HG03457 (cell line): ENCODE measurements around the gene MIEF2.
A peak's percentile ranks its signal among the peaks of the same experiment; 100 is the strongest.
"Not testable (repeated sequence)": the region's sequence is repeated elsewhere in the genome, so short reads cannot be mapped to it uniquely, and the experiment has no call there.

Experiments
- ATAC-seq: cut with Tn5 transposase; IDR thresholded peaks from one replicate; pipeline ENCODE4 v1.9.1; 2021; ENCODE audit warnings: moderate number of reproducible peaks; ENCODE audit not compliant: unreplicated experiment

Gene MIEF2

DNA sequence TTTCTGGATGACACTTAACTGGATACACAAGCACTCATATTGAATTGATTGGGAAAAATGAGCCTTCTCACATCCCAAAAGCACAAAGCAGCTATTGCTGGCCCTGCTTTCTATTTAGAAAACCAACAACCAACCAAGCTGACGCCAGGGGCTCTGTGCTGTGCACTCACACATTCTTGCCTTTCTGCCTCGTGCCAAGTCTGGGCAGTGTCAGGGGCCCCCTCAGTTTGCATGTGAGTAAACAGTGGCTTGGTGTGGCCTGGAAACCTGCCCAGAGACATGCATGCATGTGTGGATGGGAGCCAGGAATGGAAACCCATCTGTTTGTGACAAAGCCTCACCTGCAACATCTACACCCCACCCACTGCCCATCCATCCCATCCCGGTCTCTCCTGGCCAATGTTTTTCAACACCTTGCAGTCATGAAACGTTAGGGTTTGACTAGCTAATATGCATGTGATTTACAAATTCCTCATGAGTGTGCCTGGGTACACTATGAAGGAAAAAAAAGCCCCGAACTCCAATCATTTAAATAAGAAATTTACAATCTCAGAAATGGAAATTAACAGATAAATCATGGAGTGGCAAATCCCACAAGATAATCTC is 20.4 kb downstream of the MIEF2 start:
- ATAC-seq, result no peak

- ATAC-seq, result no peak
Observed at GRCh38 chr17:18281788-18282187, 21.3 kb downstream of the MIEF2 start.

DNA sequence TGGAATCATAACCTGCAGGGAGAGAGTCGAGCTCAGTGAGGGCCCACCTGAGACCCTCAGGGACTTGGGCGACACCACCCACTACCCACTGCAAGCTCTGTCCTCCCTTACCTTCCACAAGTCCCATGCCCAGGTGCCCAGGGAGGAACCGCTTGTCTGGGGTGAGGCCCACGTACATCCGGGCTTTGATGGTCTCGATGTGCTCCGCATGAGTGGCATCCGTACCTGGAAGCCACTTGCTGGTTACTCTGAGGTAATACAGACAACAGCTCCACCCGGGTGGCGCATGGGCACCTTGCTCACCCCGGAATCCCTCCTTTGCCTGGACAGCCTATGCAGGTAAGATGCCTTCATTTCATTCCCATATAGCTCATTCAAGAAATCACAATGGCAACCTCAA is 24.8 kb downstream of the MIEF2 start:
- no peak for ATAC-seq

DNA sequence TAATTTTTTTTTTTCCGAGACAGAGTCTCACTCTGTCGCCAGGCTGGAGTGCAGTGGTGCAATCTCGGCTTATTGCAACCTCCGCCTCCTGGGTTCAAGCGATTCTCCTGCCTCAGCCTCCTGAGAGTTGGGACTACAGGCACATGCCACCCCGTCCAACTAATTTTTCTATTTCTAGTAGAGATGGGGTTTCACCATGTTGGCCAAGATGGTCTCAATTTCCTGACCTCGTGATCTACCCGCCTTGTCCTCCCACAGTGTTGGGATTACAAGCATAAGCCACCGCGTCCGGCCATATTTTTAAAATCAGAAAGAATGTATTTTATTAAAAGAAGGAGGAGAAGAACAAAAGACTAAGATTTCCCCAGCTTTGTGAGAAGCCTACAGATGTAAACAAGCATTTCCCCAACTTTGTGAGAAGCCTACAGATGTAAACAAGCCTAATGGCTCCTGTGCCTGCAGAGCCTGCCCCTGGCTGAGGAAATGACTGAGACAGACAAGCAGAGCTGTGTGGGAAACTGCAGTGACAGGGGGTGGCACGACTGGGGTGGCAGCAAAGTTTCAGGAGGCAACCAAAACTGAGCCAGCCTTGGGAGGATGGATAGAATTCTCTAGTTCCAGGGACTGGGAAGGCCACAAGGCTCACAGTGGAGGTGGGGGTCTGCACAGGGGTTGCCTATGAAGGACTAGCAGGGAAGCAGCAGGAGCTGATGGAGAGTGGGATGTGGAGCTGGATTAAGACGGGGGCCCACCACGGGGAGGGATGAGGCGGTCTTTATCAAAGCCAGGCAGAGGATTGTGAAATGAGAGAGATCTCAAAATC is 31.5 kb downstream of the MIEF2 start:
- no peak for ATAC-seq

DNA sequence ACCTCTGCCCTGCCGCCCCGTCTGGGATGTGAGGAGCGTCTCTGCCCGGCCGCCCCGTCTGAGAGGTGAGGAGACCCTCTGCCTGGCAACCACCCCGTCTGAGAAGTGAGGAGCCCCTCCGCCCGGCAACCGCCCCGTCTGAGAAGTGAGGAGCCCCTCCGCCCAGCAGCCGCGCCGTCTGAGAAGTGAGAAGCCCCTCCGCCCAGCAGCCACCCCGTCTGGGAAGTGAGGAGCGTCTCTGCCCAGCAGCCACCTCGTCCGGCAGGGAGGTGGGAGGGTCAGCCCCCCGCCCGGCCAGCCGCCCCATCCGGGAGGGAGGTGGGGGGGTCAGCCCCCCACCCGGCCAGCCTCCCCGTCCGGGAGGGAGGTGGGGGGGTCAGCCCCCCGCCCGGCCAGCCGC is 37.6 kb downstream of the MIEF2 start:
- ATAC-seq, result not testable (repeated sequence)

GRCh38 chr17:18300725-18301480 is 40.4 kb downstream of the MIEF2 start:
- ATAC-seq, result no peak

GRCh38 chr17:18303206-18303605 is 42.7 kb downstream of the MIEF2 start:
- ATAC-seq, result not testable (repeated sequence)

GRCh38 chr17:18309202-18309601 is 48.7 kb downstream of the MIEF2 start:
- ATAC-seq, result no peak

- peak; percentile 3 for ATAC-seq
Observed at GRCh38 chr17:18314059-18314730, 53.7 kb downstream of the MIEF2 start.

- peak; percentile 69 for ATAC-seq
Observed at GRCh38 chr17:18314731-18315561, 54.5 kb downstream of the MIEF2 start, which contains the start of the genes SMCR8 and TOP3A. TSS of gene SMCR8 (plus strand) at chr17:18315293. CDS start at chr17:18315790, 497 bp downstream. TSS of gene TOP3A (minus strand) at chr17:18314994. CDS start at chr17:18314778, 216 bp downstream.

- no peak for ATAC-seq
Observed at GRCh38 chr17:18315562-18315922, 55.1 kb downstream of the MIEF2 start.

DNA sequence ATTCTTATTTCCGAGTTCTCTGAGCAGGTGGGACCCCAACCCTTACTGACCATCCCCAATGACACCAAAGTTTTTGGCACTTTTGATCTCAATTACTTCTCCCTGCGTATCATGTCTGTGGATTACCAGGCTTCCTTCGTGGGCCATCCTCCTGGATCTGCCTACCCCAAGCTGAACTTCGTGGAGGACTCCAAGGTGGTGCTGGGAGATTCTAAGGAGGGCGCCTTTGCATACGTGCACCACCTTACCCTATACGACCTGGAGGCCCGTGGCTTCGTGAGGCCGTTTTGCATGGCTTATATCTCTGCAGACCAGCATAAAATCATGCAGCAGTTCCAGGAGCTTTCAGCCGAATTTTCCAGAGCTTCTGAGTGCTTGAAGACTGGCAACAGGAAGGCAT is 55.5 kb downstream of the MIEF2 start:
- no peak for ATAC-seq
